ENCODE results near the gene MAPK12.

The MAPK12 gene

GRCh38 chr22:50298937-50299784, 37.7 kb upstream of the MAPK12 start:
- no peak for DNase-seq

GRCh38 chr22:50298266-50298637, 36.8 kb upstream of the MAPK12 start:
- no peak for DNase-seq

- no peak for DNase-seq
These were observed 36.2 kb upstream of the MAPK12 start for GRCh38 chr22:50297510-50298265.

GRCh38 chr22:50296658-50297490, 35.4 kb upstream of the MAPK12 start:
- DNase-seq: no peak

GRCh38 chr22:50294319-50294656, 32.8 kb upstream of the MAPK12 start:
- DNase-seq: no peak

GRCh38 chr22:50293441-50294318, 32.2 kb upstream of the MAPK12 start:
- no peak for DNase-seq

GRCh38 chr22:50292643-50293440, 31.4 kb upstream of the MAPK12 start:
- DNase-seq: no peak

- no peak for DNase-seq
These were observed 28.6 kb upstream of the MAPK12 start for GRCh38 chr22:50289942-50290630.

GRCh38 chr22:50289151-50289941, 27.9 kb upstream of the MAPK12 start:
- no peak for DNase-seq

GRCh38 chr22:50287731-50288130, 26.2 kb upstream of the MAPK12 start:
- DNase-seq: no peak

- no peak for DNase-seq
These were observed 25.3 kb upstream of the MAPK12 start for GRCh38 chr22:50286701-50287318.

GRCh38 chr22:50286275-50286674, 24.8 kb upstream of the MAPK12 start:
- DNase-seq: no peak

GRCh38 chr22:50285568-50286229, 24.2 kb upstream of the MAPK12 start:
- DNase-seq: no peak

- DNase-seq: no peak
These were observed 23.0 kb upstream of the MAPK12 start for GRCh38 chr22:50284479-50284878.

- no peak for DNase-seq
These were observed 22.3 kb upstream of the MAPK12 start for GRCh38 chr22:50283821-50284220.

- DNase-seq: no peak
These were observed 21.1 kb upstream of the MAPK12 start for GRCh38 chr22:50282361-50283155.

- no peak for DNase-seq
These were observed 20.5 kb upstream of the MAPK12 start for GRCh38 chr22:50281957-50282356.

GRCh38 chr22:50281384-50281760, 19.9 kb upstream of the MAPK12 start:
- no peak for DNase-seq

All from AML-193 (cell line).